IMR-90 (cell line): ENCODE measurements around the gene CDK14. TPM values are rescaled to one million over a fixed set of nuclear protein-coding genes. Genes with fewer than 3 reads are reported as not detected.

ENCODE experiments used
- ATAC-seq: fragments of 200-7000 bp; cut with Tn5 transposase; 2 replicates; pipeline ENCODE4 v1.9.1; 2020; ENCODE audit warnings: low read depth, mild to moderate bottlenecking, moderate library complexity
- BruUV-seq: library from RNA; stranded (reverse); fragments of 400-500 nt; replicated peaks from 2 replicates; lab custom pipeline; 2021; lab: Mats Ljungman, UMichigan
- CTCF ChIA-PET: fragments of 300-600 bp; formaldehyde crosslinking; extraction: SDS; loops from one replicate; lab custom pipeline; 2021; ENCODE audit warnings: antibody characterized with exemption; lab: Yijun Ruan, JAX
- POLR2A ChIA-PET: fragments of 300-600 bp; sonication (Branson Sonifier 250); formaldehyde crosslinking; loops from one replicate; lab custom pipeline; 2022; ENCODE audit warnings: antibody characterized with exemption; ENCODE audit not compliant: unreplicated experiment; lab: Charles Lee
- DNase-seq: peaks from one replicate; pipeline ENCODE4 v3.0.0; 2013
- H2AFZ ChIP-seq: replicated peaks from 2 replicates; pipeline ENCODE3; 2013; ENCODE audit warnings: low read length, mild to moderate bottlenecking; ENCODE audit not compliant: poor library complexity
- H2AK5ac ChIP-seq: 2 replicates; pipeline ENCODE4 v1.6.1; 2013; ENCODE audit warnings: low read depth, low read length, inconsistent platforms
- H2AK9ac ChIP-seq: replicated peaks from 2 replicates; pipeline ENCODE3; 2013; ENCODE audit warnings: mild to moderate bottlenecking, low read depth, low read length, moderate library complexity; ENCODE audit not compliant: poor library complexity
- H2BK120ac ChIP-seq: 2 replicates; pipeline ENCODE4 v1.6.1; 2013; ENCODE audit warnings: low read depth, low read length, inconsistent platforms
- H2BK15ac ChIP-seq: 3 replicates; pipeline ENCODE4 v1.6.1; 2013; ENCODE audit warnings: low read depth, low read length, inconsistent platforms
- H2BK20ac ChIP-seq: 2 replicates; pipeline ENCODE4 v1.6.1; 2013; ENCODE audit warnings: low read depth, mild to moderate bottlenecking, inconsistent platforms, low read length, moderate library complexity
- H2BK5ac ChIP-seq: 2 replicates; pipeline ENCODE4 v1.6.1; 2013; ENCODE audit warnings: mild to moderate bottlenecking, low read depth, low read length, inconsistent platforms; ENCODE audit not compliant: poor library complexity, severe bottlenecking
- H3K14ac ChIP-seq: replicated peaks from 2 replicates; pipeline ENCODE4 v1.6.1; 2013; ENCODE audit warnings: low read depth, low read length, inconsistent platforms
- H3K18ac ChIP-seq: 2 replicates; pipeline ENCODE4 v1.6.1; 2013; ENCODE audit warnings: low read depth, low read length, control low read depth
- H3K23ac ChIP-seq: 2 replicates; pipeline ENCODE4 v1.6.1; 2013; ENCODE audit warnings: low read depth, low read length, inconsistent platforms
- H3K27ac ChIP-seq: 2 replicates; pipeline ENCODE4 v1.5.1; 2013; ENCODE audit warnings: mild to moderate bottlenecking, control low read depth, low read length; ENCODE audit not compliant: insufficient read depth
- H3K27me3 ChIP-seq: 2 replicates; pipeline ENCODE4 v1.6.1; 2013; ENCODE audit warnings: low read length; ENCODE audit not compliant: control insufficient read depth, insufficient read depth
- H3K36me3 ChIP-seq: 2 replicates; pipeline ENCODE4 v1.6.1; 2013; ENCODE audit warnings: low read length, mixed read lengths; ENCODE audit not compliant: control insufficient read depth, insufficient read depth
- H3K4ac ChIP-seq: 2 replicates; pipeline ENCODE4 v1.6.1; 2013; ENCODE audit warnings: low read depth, low read length, inconsistent platforms
- H3K4me1 ChIP-seq: 2 replicates; pipeline ENCODE4 v1.6.1; 2013; ENCODE audit warnings: low read length, mixed read lengths; ENCODE audit not compliant: control insufficient read depth, insufficient read depth
- H3K4me2 ChIP-seq: 2 replicates; pipeline ENCODE4 v1.6.1; 2013; ENCODE audit warnings: low read depth, mild to moderate bottlenecking, control low read depth, low read length, moderate library complexity
- H3K4me3 ChIP-seq: 2 replicates; pipeline ENCODE4 v1.5.1; 2013; ENCODE audit warnings: low read depth, mild to moderate bottlenecking, control low read depth, low read length, moderate library complexity; ENCODE audit not compliant: insufficient read depth
- H3K56ac ChIP-seq: 2 replicates; pipeline ENCODE4 v1.6.1; 2013; ENCODE audit warnings: low read length, inconsistent platforms; ENCODE audit not compliant: insufficient read depth; ENCODE audit errors: extremely low read depth
- H3K79me1 ChIP-seq, 2 experiments: 2 replicates each; pipeline ENCODE4 v1.6.1; 2013; ENCODE audit warnings: low read length in 2 of 2, inconsistent platforms in 1 of 2, low read depth in 1 of 2
- H3K9ac ChIP-seq: 2 replicates; pipeline ENCODE4 v1.6.1; 2013; ENCODE audit warnings: low read depth, low read length, control low read depth
- H3K9me1 ChIP-seq: 2 replicates; pipeline ENCODE4 v1.6.1; 2013; ENCODE audit warnings: low read length, inconsistent platforms; ENCODE audit not compliant: insufficient read depth
- H3K9me3 ChIP-seq: 2 replicates; pipeline ENCODE4 v1.6.1; 2013; ENCODE audit warnings: low read length; ENCODE audit not compliant: control insufficient read depth, insufficient read depth
- H4K20me1 ChIP-seq: 2 replicates; pipeline ENCODE4 v1.6.1; 2013; ENCODE audit warnings: low read length, inconsistent platforms; ENCODE audit not compliant: insufficient read depth
- H4K5ac ChIP-seq: 2 replicates; pipeline ENCODE4 v1.6.1; 2013; ENCODE audit warnings: mild to moderate bottlenecking, low read depth, low read length, control low read depth
- H4K8ac ChIP-seq, 2 experiments: 2 replicates each; pipeline ENCODE4 v1.6.1; 2013; ENCODE audit warnings: low read depth in 2 of 2, low read length in 2 of 2, control low read depth in 1 of 2, inconsistent platforms in 1 of 2
- H4K91ac ChIP-seq: 2 replicates; pipeline ENCODE4 v1.6.1; 2013; ENCODE audit warnings: low read depth, low read length, inconsistent platforms; ENCODE audit not compliant: insufficient read depth
- CEBPB ChIP-seq: IDR thresholded peaks from 2 replicates; pipeline ENCODE4 v1.6.1; 2012; ENCODE audit warnings: low read depth, low read length, improper control_type of control experiment
- FOS ChIP-seq: fragments of 150-350 bp; IDR thresholded peaks from 2 replicates; pipeline ENCODE4 v1.6.1; 2016; ENCODE audit warnings: low read depth, low read length
- POLR2A ChIP-seq: IDR thresholded peaks from 2 replicates; pipeline ENCODE4 v1.6.1; 2012; ENCODE audit warnings: mild to moderate bottlenecking, low read depth, low read length
- RAD21 ChIP-seq: IDR thresholded peaks from 2 replicates; pipeline ENCODE4 v1.6.1; 2012; ENCODE audit warnings: low read length, improper control_type of control experiment
- RFX5 ChIP-seq: IDR thresholded peaks from 2 replicates; pipeline ENCODE4 v1.8.0; 2012; ENCODE audit warnings: low read depth, mild to moderate bottlenecking, low read length, moderate library complexity
- SMC3 ChIP-seq: fragments of 150-350 bp; IDR thresholded peaks from 2 replicates; pipeline ENCODE4 v1.6.1; 2016; ENCODE audit warnings: low read depth, mild to moderate bottlenecking, antibody characterized with exemption, low read length, moderate library complexity
- WGBS, 2 experiments: methylation state at CpG; one replicate each; pipeline versions ENCODE4 v1.1.5 to v1.1.7; 2013; ENCODE audit warnings: missing lambda C conversion rate in 2 of 2; ENCODE audit not compliant: insufficient read length in 1 of 2; ENCODE audit errors: extremely low coverage in 2 of 2; 5-methylcytosine and 5-hydroxymethylcytosine counted together
- dilution Hi-C: fragments of 300-500 bp; cut with HindIII; formaldehyde crosslinking; loops from one replicate; pipeline ENCODE4 v1.14.3; 2018; ENCODE audit warnings: low sequenced_read_pairs; ENCODE audit not compliant: unreplicated experiment
- in situ Hi-C: fragments of 300-500 bp; cut with MboI; formaldehyde crosslinking; loops from 3 replicates; pipeline ENCODE4 v1.14.3; 2019; ENCODE audit warnings: low sequenced_read_pairs, inconsistent platforms, mixed read lengths
- intact Hi-C: fragments of 100-400 bp; cut with micrococcal nuclease; formaldehyde crosslinking; loops from 2 replicates; pipeline ENCODE4 v1.10.0; 2022
- polyA plus RNA-seq, 3 experiments: library from polyadenylated mRNA; depleted of rRNA; stranded (reverse); fragments of >200 nt; gene quantifications; 2 replicates each; pipeline ENCODE4 v1.2.3, GENCODE V29; 2012; ENCODE audit warnings: low replicate concordance in 1 of 3
- total RNA-seq: library from RNA; depleted of rRNA; stranded (reverse); fragments of >200 nt; gene quantifications from 2 replicates; pipeline ENCODE4 v1.2.3, GENCODE V29; 2012
- TF ChIP-seq, protein P1 (sequence below): fragments of 150-350 bp; IDR thresholded peaks from 2 replicates; pipeline ENCODE4 v1.6.1; 2017; ENCODE audit warnings: mild to moderate bottlenecking, antibody characterized with exemption, low read length, low read depth
- TF ChIP-seq, protein P2 (sequence below): fragments of 150-350 bp; IDR thresholded peaks from 2 replicates; pipeline ENCODE4 v1.6.1; 2016; ENCODE audit warnings: low read depth, mild to moderate bottlenecking, low read length, moderate library complexity, borderline replicate concordance

CDK14 gene
- total and polyA plus RNA-seq, 2 of the 4 experiments (the other 2 are of a cell fraction), result 10.1 to 29.6 TPM

DNA sequence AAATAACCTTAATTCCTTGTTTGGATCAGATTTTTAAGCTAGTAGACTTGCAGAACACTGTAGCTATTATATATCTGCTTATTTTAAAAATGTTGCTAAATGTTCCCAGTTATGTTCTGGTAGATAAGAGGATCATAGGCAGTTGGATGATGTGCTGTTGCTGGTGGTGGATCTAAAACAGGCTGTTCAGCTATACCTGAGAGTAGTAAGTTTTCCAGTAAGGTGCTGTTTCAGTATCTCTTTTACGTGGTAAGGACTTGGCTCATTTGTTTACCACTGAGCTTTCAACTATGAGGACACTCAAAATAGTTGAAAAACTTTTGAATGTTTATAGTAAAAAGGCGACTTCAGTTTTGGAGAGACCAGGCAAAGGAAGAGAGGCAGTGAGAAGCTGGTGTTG is 180.9 kb downstream of the CDK14 start:
- Histone ChIP-seq H3K56ac (no peak overlapping the region), H3K18ac (no peak overlapping the region), H2AK5ac (no peak overlapping the region), H3K4ac (no peak overlapping the region), H3K23ac (no peak overlapping the region), H3K27ac (no peak overlapping the region), H4K5ac (no peak overlapping the region), H2BK5ac (no peak overlapping the region), H3K9me3 (no peaks in the 10 kb centered on the region), H3K4me1 (peaks cover 3% of the 10 kb centered on the region), H3K14ac (no peak overlapping the region), H2BK120ac (no peak overlapping the region), H3K9ac (no peak overlapping the region), H3K4me2 (no peak overlapping the region), H3K9me1 (no peaks in the 10 kb centered on the region; the same call in 1 of the 2 replicates), H4K20me1 (no peaks in the 10 kb centered on the region), H2BK20ac (no peak overlapping the region), H3K36me3 (no peaks in the 10 kb centered on the region), H4K91ac (no peak overlapping the region), H2AFZ (no peak overlapping the region), H3K79me1 (peaks cover 5 to 14% of the 10 kb centered on the region in 2 experiments; a peak in 3 of 4 replicates), H4K8ac (no peak overlapping the region), H2BK15ac (no peak overlapping the region), H3K27me3 (no peaks in the 10 kb centered on the region), H2AK9ac (no peak overlapping the region), H3K4me3 (no peak overlapping the region)
- TF ChIP-seq RFX5 (no peak), FOS (no peak), CEBPB (no peak), RAD21 (no peak), POLR2A (no peak), SMC3 (no peak)
- TF ChIP-seq, protein P1, sequence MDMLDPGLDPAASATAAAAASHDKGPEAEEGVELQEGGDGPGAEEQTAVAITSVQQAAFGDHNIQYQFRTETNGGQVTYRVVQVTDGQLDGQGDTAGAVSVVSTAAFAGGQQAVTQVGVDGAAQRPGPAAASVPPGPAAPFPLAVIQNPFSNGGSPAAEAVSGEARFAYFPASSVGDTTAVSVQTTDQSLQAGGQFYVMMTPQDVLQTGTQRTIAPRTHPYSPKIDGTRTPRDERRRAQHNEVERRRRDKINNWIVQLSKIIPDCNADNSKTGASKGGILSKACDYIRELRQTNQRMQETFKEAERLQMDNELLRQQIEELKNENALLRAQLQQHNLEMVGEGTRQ, result no peak
- TF ChIP-seq, protein P2, sequence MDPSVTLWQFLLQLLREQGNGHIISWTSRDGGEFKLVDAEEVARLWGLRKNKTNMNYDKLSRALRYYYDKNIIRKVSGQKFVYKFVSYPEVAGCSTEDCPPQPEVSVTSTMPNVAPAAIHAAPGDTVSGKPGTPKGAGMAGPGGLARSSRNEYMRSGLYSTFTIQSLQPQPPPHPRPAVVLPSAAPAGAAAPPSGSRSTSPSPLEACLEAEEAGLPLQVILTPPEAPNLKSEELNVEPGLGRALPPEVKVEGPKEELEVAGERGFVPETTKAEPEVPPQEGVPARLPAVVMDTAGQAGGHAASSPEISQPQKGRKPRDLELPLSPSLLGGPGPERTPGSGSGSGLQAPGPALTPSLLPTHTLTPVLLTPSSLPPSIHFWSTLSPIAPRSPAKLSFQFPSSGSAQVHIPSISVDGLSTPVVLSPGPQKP, result no peak
- no CpG with 5 or more reads among the region's 2 CpGs for WGBS, 2 experiments
- POLR2A ChIA-PET, result no interaction called here
- DNase-seq, result no peak
- ATAC-seq, result no peak; the same call in 1 of the 2 replicates
- intact Hi-C loops, result loop anchor here (5.0 kb wide), 1 partner anchor 720 kb away; no protein-coding TSS in a partner anchor
- no TSS peak for BruUV-seq
- dilution Hi-C loops, result no loop called here
- in situ Hi-C loops, result no loop called here
- CTCF ChIA-PET, result interaction anchor here (0.6 to 0.7 kb wide), 3 partner anchors 8 to 1257 kb away, joined by 3 to 5 read pairs (median 4); no protein-coding TSS in a partner anchor
